Ovary (tissue), 9 donors: Measurements from ENCODE around the gene SMARCA4. TPM values are rescaled to one million over a fixed set of nuclear protein-coding genes. Genes with fewer than 3 reads are reported as not detected.
"Not testable (repeated sequence)": the region's sequence is repeated elsewhere in the genome, so short reads cannot be mapped to it uniquely, and the experiment has no call there.

ENCODE experiments used
- DNase-seq, 5 donors: peaks; one replicate each; pipeline ENCODE4 v3.0.0-alpha.2; 2019 to 2020
- H3K27ac ChIP-seq, 2 donors: fragments of 200-600 bp; one replicate each; pipeline versions ENCODE4 v1.5.1 to v1.8.0; 2019 to 2022
- H3K27me3 ChIP-seq: fragments of 200-600 bp; one replicate; pipeline ENCODE4 v1.8.0; 2022
- H3K36me3 ChIP-seq: fragments of 200-600 bp; sonication (generic); one replicate; pipeline ENCODE4 v1.5.1; 2019
- H3K4me1 ChIP-seq: one replicate; pipeline ENCODE4 v1.8.1; 2013; ENCODE audit warnings: mild to moderate bottlenecking, moderate library complexity; ENCODE audit not compliant: insufficient read depth
- H3K4me3 ChIP-seq: fragments of 200-600 bp; sonication (generic); one replicate; pipeline ENCODE4 v1.5.1; 2017
- H3K9me3 ChIP-seq, 2 donors: fragments of 200-600 bp in 1 of 2; sonication (generic) in 1 of 2; one replicate each; pipeline versions ENCODE4 v1.5.1 to v1.8.1; 2013 to 2019; ENCODE audit warnings: mild to moderate bottlenecking in 1 of 2, moderate library complexity in 1 of 2
- CTCF ChIP-seq, 3 donors: fragments of 450-650 bp in 2 of 3; fragments of 200-600 bp in 1 of 3; IDR thresholded peaks; one replicate each; pipeline versions ENCODE4 v1.5.1 to v1.8.0; 2016 to 2022; ENCODE audit warnings: antibody characterized with exemption in 3 of 3, mild to moderate bottlenecking in 1 of 3
- EP300 ChIP-seq: sonication (generic); formaldehyde crosslinking; IDR thresholded peaks from one replicate; pipeline ENCODE4 v1.6.1; 2017; ENCODE audit warnings: antibody characterized with exemption
- POLR2A ChIP-seq: fragments of 450-650 bp; IDR thresholded peaks from one replicate; pipeline ENCODE4 v1.6.1; 2017; ENCODE audit warnings: antibody characterized with exemption, mild to moderate bottlenecking, moderate library complexity
- WGBS, 3 donors: extraction: QIAGEN DNeasy Blood & Tissue Kit in 1 of 3; methylation state at CpG; one replicate each; pipeline versions ENCODE4 v1.1.5 to v1.1.7; 2013 to 2017; 5-methylcytosine and 5-hydroxymethylcytosine counted together
- intact Hi-C, 4 donors: fragments of 100-400 bp; cut with DNase I; formaldehyde crosslinking; loops; one replicate each; pipeline versions ENCODE4 v1.11.0 to v1.15.1; 2022 to 2023
- polyA plus RNA-seq, 2 donors: library from polyadenylated mRNA; stranded (reverse); fragments of 200-250 nt in 1 of 2; fragments of 350-450 nt in 1 of 2; fragmentation: Illumina TruSeq in 1 of 2; extraction: RNeasy Lipid Tissue Mini Kit (QIAGEN cat#74804) in 1 of 2; gene quantifications; one replicate each; pipeline ENCODE4 v1.2.3, GENCODE V29; 2013 to 2014
- total RNA-seq, 7 donors: library from RNA; depleted of rRNA in 2 of 7; stranded (reverse); fragments of >200 nt in 2 of 7; fragmentation: NEBNext Ultra II Directional in 3 of 7; extraction: Animal tissue kit (Norgen Biotek cat#: 25700) in 3 of 7; gene quantifications; one replicate each; pipeline versions ENCODE4 v1.1.0 to v1.2.4, GENCODE V29; 2016 to 2023
- donor health status: DM: no; HTN: no; CAD: no; lungs with moderate emphysema.
- donor health status: DM: no; HTN: no; CAD: no.
- donor health status: Bipolar disorder and iron deficiency.
- donor health status: DM: yes; HTN: yes; CAD: no.
- donor health status: DM: no; HTN: no; CAD: no.
- donor health status: DM: yes; HTN: yes; CAD: no.

Gene SMARCA4
- total and polyA plus RNA-seq, 9 donors: 32.1 to 96.7 (median 68.3) TPM

GRCh38 chr19:10945264-10945663 lies 15.6 kb upstream of the SMARCA4 start:
- 74 to 79% (median 77%) methylated on average over 4 of the region's 4 CpGs for WGBS, 3 donors
- TF ChIP-seq CTCF (IDR thresholded peaks at IDR 0.05) (no peak), EP300 (no peak), POLR2A (no peak)
- Histone ChIP-seq H3K9me3 (no peaks in the 10 kb centered on the region), H3K27ac (no peak overlapping the region), H3K4me3 (no peak overlapping the region), H3K4me1 (no peaks in the 10 kb centered on the region), H3K36me3 (no peaks in the 10 kb centered on the region), H3K27me3 (no peaks in the 10 kb centered on the region)
- no peak for DNase-seq
- intact Hi-C loops: loop anchor here in 1 of 4 donors (10.0 kb wide), 2 partner anchors 170 to 270 kb away; no protein-coding TSS in a partner anchor

GRCh38 chr19:10946958-10947657 lies 13.7 kb upstream of the SMARCA4 start:
- Histone ChIP-seq H3K36me3 (no peaks in the 10 kb centered on the region), H3K27ac (no peak overlapping the region), H3K4me3 (no peak overlapping the region), H3K9me3 (no peaks in the 10 kb centered on the region), H3K27me3 (no peaks in the 10 kb centered on the region), H3K4me1 (no peaks in the 10 kb centered on the region)
- TF ChIP-seq POLR2A (no peak), EP300 (no peak), CTCF (IDR thresholded peaks at IDR 0.05) (no peak)
- 63 to 64% (median 63%) methylated on average over 6 of the region's 6 CpGs for WGBS, 3 donors
- intact Hi-C loops: loop anchor here in 1 of 4 donors (10.0 kb wide), 2 partner anchors 168 to 268 kb away; no protein-coding TSS in a partner anchor
- no peak for DNase-seq

GRCh38 chr19:10952809-10953208 lies 8.0 kb upstream of the SMARCA4 start:
- Histone ChIP-seq H3K36me3 (no peaks in the 10 kb centered on the region), H3K4me3 (no peak overlapping the region), H3K27ac (no peak overlapping the region), H3K4me1 (no peaks in the 10 kb centered on the region), H3K9me3 (no peaks in the 10 kb centered on the region), H3K27me3 (no peaks in the 10 kb centered on the region)
- TF ChIP-seq EP300 (no peak), CTCF (IDR thresholded peaks at IDR 0.05) (no peak), POLR2A (no peak)
- no peak for DNase-seq
- 94 to 96% (median 95%) methylated on average over 6 of the region's 6 CpGs for WGBS, 3 donors
- intact Hi-C loops: no loop called here

GRCh38 chr19:10959277-10959968 lies 1.4 kb upstream of the SMARCA4 start:
- H3K4me3 ChIP-seq, H3K27me3 ChIP-seq, H3K9me3 ChIP-seq, DNase-seq, H3K36me3 ChIP-seq, H3K27ac ChIP-seq, intact Hi-C loops, H3K4me1 ChIP-seq: not testable (repeated sequence)
- WGBS, 3 donors: 93 to 95% (median 94%) methylated on average over 19 of the region's 19 CpGs
